ENCODE data around the gene SLC7A10. TPM values are rescaled to one million over a fixed set of nuclear protein-coding genes. Genes with fewer than 3 reads are reported as not detected.
A peak's percentile ranks its signal among the peaks of the same experiment; 100 is the strongest.

Gene SLC7A10
- polyA plus RNA-seq, 1 of the 3 experiments (the other 2 are of a cell fraction): 0.02 TPM

GRCh38 chr19:33171916-33172359 is 53.7 kb downstream of the SLC7A10 start (continued):
- TF ChIP-seq RXRA (IDR thresholded peaks at IDR 0.05; ENCODE audit: borderline replicate concordance, low read depth): 0 out of 2 replicates have a peak, but pooled peaks have one; percentile 30
- TF ChIP-seq USF2 (IDR thresholded peaks at IDR 0.05; ENCODE audit: borderline replicate concordance, low read depth, low read length): no peak
- no peak for TF ChIP-seq EP300 (IDR thresholded peaks at IDR 0.05; ENCODE audit: borderline replicate concordance in 1 of 2, low read depth in 1 of 2, low read length in 1 of 2)
- no peak for TF ChIP-seq TEAD4 (IDR thresholded peaks at IDR 0.05; ENCODE audit: borderline replicate concordance, insufficient read depth)
- TF ChIP-seq TCF12 (IDR thresholded peaks at IDR 0.05): peak; percentile 75; the same call in 1 of the 2 replicates
- TF ChIP-seq NFIC (IDR thresholded peaks at IDR 0.05; ENCODE audit: borderline replicate concordance): no peak
- no peak for TF ChIP-seq MAX (IDR thresholded peaks at IDR 0.05; ENCODE audit: low read depth)
- peak; percentile 77; the same call in 1 of the 2 replicates for TF ChIP-seq FOSL2 (IDR thresholded peaks at IDR 0.05; ENCODE audit: borderline replicate concordance, low read depth)
- no peak for TF ChIP-seq YY1 (IDR thresholded peaks at IDR 0.05; ENCODE audit: low read depth)

- peak overlapping the region in 1 of 2 experiments; percentile 59; a peak in 1 of 4 replicates for H3K27ac ChIP-seq (ENCODE audit: low read depth in 2 of 2, low read length in 1 of 2)
- peaks cover 0 to 19% of the 10 kb centered on the region in 2 experiments; a peak in 2 of 4 replicates for H3K4me1 ChIP-seq (ENCODE audit: control insufficient read depth in 1 of 2, insufficient read depth in 2 of 2, low read depth in 1 of 2, low read length in 1 of 2)
- TF ChIP-seq SIN3A (IDR thresholded peaks at IDR 0.05; ENCODE audit: borderline replicate concordance, low read depth, low read length) (no peak), ZBTB33 (IDR thresholded peaks at IDR 0.05; ENCODE audit: borderline replicate concordance, low read depth) (no peak), GATA2 (CRISPR knock-in tag; IDR thresholded peaks at IDR 0.05) (no peak), RFX5 (IDR thresholded peaks at IDR 0.05; ENCODE audit: low read length) (no peak), USF1 (IDR thresholded peaks at IDR 0.05; ENCODE audit: borderline replicate concordance, low read depth) (no peak), POLR2AphosphoS5 (IDR thresholded peaks at IDR 0.05; ENCODE audit: low read depth, low read length) (no peak), TCF12 (IDR thresholded peaks at IDR 0.05) (no peak)
- peaks cover 12% of the 10 kb centered on the region; the same call in 1 of the 2 replicates for H3K79me2 ChIP-seq (ENCODE audit: insufficient read depth)
- no peaks in the 10 kb centered on the region for H3K27me3 ChIP-seq (ENCODE audit: insufficient read depth)
- WGBS (ENCODE audit: low lambda C conversion rate): 100% methylated on average over 1 of the region's 1 CpG
- H3K9me3 ChIP-seq: 0 out of 2 replicates have a peak, but pooled peaks cover 6% of the 10 kb centered on the region
- no peaks in the 10 kb centered on the region for H3K9me2 ChIP-seq
- H2AFZ ChIP-seq (ENCODE audit: low read depth): no peak overlapping the region
- CTCF ChIA-PET: interaction anchor here (1.0 to 6.1 kb wide), 4 partner anchors 11 to 46 kb away, joined by 3 to 25 read pairs (median 4); no protein-coding TSS in a partner anchor
- no peak for DNase-seq
- POLR2A ChIA-PET: no interaction called here
- H4K20me1 ChIP-seq (ENCODE audit: insufficient read depth): no peaks in the 10 kb centered on the region
- H3K4me3 ChIP-seq (ENCODE audit: low read depth in 2 of 2, low read length in 1 of 2): no peak overlapping the region
- H3K36me3 ChIP-seq (replicated peaks in 1 of 2; ENCODE audit: control insufficient read depth in 1 of 2, insufficient read depth in 2 of 2, low read length in 1 of 2): no peaks in the 10 kb centered on the region
- H3F3A ChIP-seq (replicated peaks; ENCODE audit: insufficient read depth): peaks cover 13% of the 10 kb centered on the region
- 0 out of 2 replicates have a peak overlapping the region, but pooled peaks have one; percentile 1 for H3K4me2 ChIP-seq
- H3K9ac ChIP-seq: no peak overlapping the region
These were observed 54.3 kb downstream of the SLC7A10 start for GRCh38 chr19:33171222-33171795.

Data from SK-N-SH (cell line).